Stimulated activated CD8-positive, alpha-beta memory T cell treated with anti-CD3 and anti-CD28 coated beads, Interleukin-12 subunit alpha, Interleukin-12 subunit beta, amount 100 ng/mL, for 24 hours (primary cell): ENCODE measurements around the gene RNF111.
"Not testable (repeated sequence)": the region's sequence is repeated elsewhere in the genome, so short reads cannot be mapped to it uniquely, and the experiment has no call there.

Experiments used
- DNase-seq: peaks from one replicate; pipeline ENCODE4 v3.0.0-alpha.2; 2020; ENCODE audit errors: extremely low read depth

RNF111 gene

GRCh38 chr15:59059076-59059597 is 71.7 kb downstream of the RNF111 start:
- no peak for DNase-seq

- no peak for DNase-seq
Measured at GRCh38 chr15:59060348-59060747, 72.9 kb downstream of the RNF111 start.

GRCh38 chr15:59063042-59063441 is 75.6 kb downstream of the RNF111 start:
- no peak for DNase-seq

GRCh38 chr15:59069430-59069829 is 82.0 kb downstream of the RNF111 start:
- DNase-seq, result no peak

GRCh38 chr15:59074607-59075006 is 87.1 kb downstream of the RNF111 start:
- DNase-seq, result no peak

GRCh38 chr15:59087731-59088130 is 100.3 kb downstream of the RNF111 start:
- no peak for DNase-seq

- DNase-seq, result no peak
Measured at GRCh38 chr15:59094077-59094476, 106.6 kb downstream of the RNF111 start.

- no peak for DNase-seq
Measured at GRCh38 chr15:59096429-59096828, 109.0 kb downstream of the RNF111 start.

- DNase-seq, result no peak
Measured at GRCh38 chr15:59099162-59099685, 111.8 kb downstream of the RNF111 start.

- DNase-seq, result no peak
Measured at GRCh38 chr15:59104602-59104911, 117.1 kb downstream of the RNF111 start.

- peak; percentile 39 for DNase-seq
Measured at GRCh38 chr15:59104912-59105732, 117.7 kb downstream of the RNF111 start, which contains the start of gene CCNB2. Gene CCNB2 (plus strand): TSS chr15:59105146. CDS start chr15:59105269, 123 bp downstream.

- no peak for DNase-seq
Measured at GRCh38 chr15:59105854-59106253, 118.4 kb downstream of the RNF111 start.

GRCh38 chr15:59111251-59111650 is 123.8 kb downstream of the RNF111 start:
- no peak for DNase-seq

- no peak for DNase-seq
Measured at GRCh38 chr15:59115047-59115446, 127.6 kb downstream of the RNF111 start.

- no peak for DNase-seq
Measured at GRCh38 chr15:59116141-59116540, 128.7 kb downstream of the RNF111 start.

GRCh38 chr15:59116771-59117170 is 129.3 kb downstream of the RNF111 start:
- DNase-seq, result no peak

- DNase-seq, result no peak
Measured at GRCh38 chr15:59119625-59120024, 132.2 kb downstream of the RNF111 start.

GRCh38 chr15:59120937-59121336 is 133.5 kb downstream of the RNF111 start:
- DNase-seq, result no peak

- no peak for DNase-seq
Measured at GRCh38 chr15:59124261-59124660, 136.8 kb downstream of the RNF111 start.

- not testable (repeated sequence) for DNase-seq
Measured at GRCh38 chr15:59125683-59126082, 138.2 kb downstream of the RNF111 start.

- not testable (repeated sequence) for DNase-seq
Measured at GRCh38 chr15:59127255-59127654, 139.8 kb downstream of the RNF111 start.

- DNase-seq, result no peak
Measured at GRCh38 chr15:59131456-59131855, 144.0 kb downstream of the RNF111 start.

- no peak for DNase-seq
Measured at GRCh38 chr15:59131969-59132562, 144.6 kb downstream of the RNF111 start.
